AG10803 (cell line): ENCODE data around the gene DIAPH1.

Experiments
- DNase-seq: peaks from one replicate; pipeline ENCODE4 v3.0.0; 2010; ENCODE audit warnings: low read depth
- H3K4me3 ChIP-seq: 2 replicates; pipeline ENCODE4 v1.5.1; 2011; ENCODE audit warnings: mild to moderate bottlenecking, low read length, control low read depth
- CTCF ChIP-seq: conservative IDR thresholded peaks from 2 replicates; pipeline ENCODE4 v1.5.1; 2011; ENCODE audit warnings: mild to moderate bottlenecking, low read length, control low read depth, inconsistent platforms

Gene DIAPH1

GRCh38 chr5:141515141-141515540 lies 103.7 kb downstream of the DIAPH1 start:
- no peak for TF ChIP-seq CTCF
- DNase-seq = no peak
- no peak overlapping the region for H3K4me3 ChIP-seq

GRCh38 chr5:141514330-141515133 lies 104.3 kb downstream of the DIAPH1 start:
- no peak for TF ChIP-seq CTCF
- no peak overlapping the region for H3K4me3 ChIP-seq
- peak; percentile 88 for DNase-seq

GRCh38 chr5:141513627-141514329 lies 105.0 kb downstream of the DIAPH1 start:
- TF ChIP-seq CTCF = no peak
- peak overlapping the region; percentile 47 for H3K4me3 ChIP-seq
- peak; percentile 86 for DNase-seq

GRCh38 chr5:141512911-141513626 lies 105.7 kb downstream of the DIAPH1 start:
- no peak for TF ChIP-seq CTCF
- DNase-seq = peak; percentile 55
- H3K4me3 ChIP-seq = peak overlapping the region; percentile 47

GRCh38 chr5:141512390-141512910 lies 106.3 kb downstream of the DIAPH1 start:
- peak overlapping the region; percentile 47 for H3K4me3 ChIP-seq
- peak; percentile 65 for DNase-seq
- TF ChIP-seq CTCF = peak; percentile 85

- no peak overlapping the region for H3K4me3 ChIP-seq
- no peak for DNase-seq
- TF ChIP-seq CTCF = no peak
Observed at GRCh38 chr5:141511771-141512325, 107.0 kb downstream of the DIAPH1 start.
